ENCODE results near the gene NRAS.

The NRAS gene

GRCh38 chr1:114725230-114725629 is 8.7 kb upstream of the NRAS start:
- DNase-seq (ENCODE audit: low spot score), result no peak

- no peak for DNase-seq (ENCODE audit: low spot score)
Measured at GRCh38 chr1:114723915-114724314, 7.3 kb upstream of the NRAS start.

- no peak for DNase-seq (ENCODE audit: low spot score)
Measured at GRCh38 chr1:114723457-114723856, 6.9 kb upstream of the NRAS start.

- DNase-seq (ENCODE audit: low spot score), result no peak
Measured at GRCh38 chr1:114720492-114720891, 3.9 kb upstream of the NRAS start.

GRCh38 chr1:114719424-114719787 is 2.8 kb upstream of the NRAS start:
- no peak for DNase-seq (ENCODE audit: low spot score)

GRCh38 chr1:114718661-114719423 is 2.3 kb upstream of the NRAS start:
- DNase-seq (ENCODE audit: low spot score), result no peak

- DNase-seq (ENCODE audit: low spot score), result no peak
Measured at GRCh38 chr1:114715952-114716303, 643 bp downstream of the NRAS start.

- DNase-seq (ENCODE audit: low spot score), result no peak
Measured at GRCh38 chr1:114712977-114713376, 3.6 kb downstream of the NRAS start.

- no peak for DNase-seq (ENCODE audit: low spot score)
Measured at GRCh38 chr1:114710360-114710759, 6.2 kb downstream of the NRAS start.

GRCh38 chr1:114707604-114708003 is 9.0 kb downstream of the NRAS start:
- no peak for DNase-seq (ENCODE audit: low spot score)

- DNase-seq (ENCODE audit: low spot score), result no peak
Measured at GRCh38 chr1:114703242-114703641, 13.3 kb downstream of the NRAS start.

GRCh38 chr1:114702737-114703136 is 13.8 kb downstream of the NRAS start:
- DNase-seq (ENCODE audit: low spot score), result no peak

GRCh38 chr1:114701931-114702330 is 14.6 kb downstream of the NRAS start:
- DNase-seq (ENCODE audit: low spot score), result no peak

GRCh38 chr1:114700036-114700600 is 16.5 kb downstream of the NRAS start:
- no peak for DNase-seq (ENCODE audit: low spot score)

- DNase-seq (ENCODE audit: low spot score), result no peak
Measured at GRCh38 chr1:114696810-114697209, 19.8 kb downstream of the NRAS start.

GRCh38 chr1:114695430-114696058 is 21.0 kb downstream of the NRAS start, which contains the start of gene AMPD1:
AMPD1 (minus strand) TSS chr1:114695546; CDS start chr1:114695471, 75 bp downstream.
- DNase-seq (ENCODE audit: low spot score), result no peak

- DNase-seq (ENCODE audit: low spot score), result no peak
Measured at GRCh38 chr1:114694540-114695310, 21.8 kb downstream of the NRAS start.

GRCh38 chr1:114692947-114693346 is 23.6 kb downstream of the NRAS start:
- DNase-seq (ENCODE audit: low spot score), result no peak

GRCh38 chr1:114691061-114691460 is 25.5 kb downstream of the NRAS start:
- no peak for DNase-seq (ENCODE audit: low spot score)

GRCh38 chr1:114690148-114690547 is 26.4 kb downstream of the NRAS start:
- no peak for DNase-seq (ENCODE audit: low spot score)

GRCh38 chr1:114688526-114688925 is 28.0 kb downstream of the NRAS start:
- no peak for DNase-seq (ENCODE audit: low spot score)

- DNase-seq (ENCODE audit: low spot score), result no peak
Measured at GRCh38 chr1:114685851-114686250, 30.7 kb downstream of the NRAS start.

GRCh38 chr1:114677691-114678090 is 38.9 kb downstream of the NRAS start:
- DNase-seq (ENCODE audit: low spot score), result no peak
